OCI-LY7 (cell line): ENCODE data around the gene TPSD1. TPM values are rescaled to one million over a fixed set of nuclear protein-coding genes. Genes with fewer than 3 reads are reported as not detected.
"Not testable (repeated sequence)": the region's sequence is repeated elsewhere in the genome, so short reads cannot be mapped to it uniquely, and the experiment has no call there.

ENCODE experiments used
- BruUV-seq: library from RNA; stranded (reverse); fragments of 400-500 nt; replicated peaks from 2 replicates; lab custom pipeline; 2021; lab: Mats Ljungman, UMichigan
- CTCF ChIA-PET: fragments of 300-600 bp; sonication (Branson Sonifier 250); formaldehyde crosslinking; loops from one replicate; lab custom pipeline; 2022; ENCODE audit warnings: antibody characterized with exemption; ENCODE audit not compliant: unreplicated experiment; lab: Charles Lee
- POLR2A ChIA-PET: fragments of 300-600 bp; sonication (Branson Sonifier 250); formaldehyde crosslinking; loops from one replicate; lab custom pipeline; 2022; ENCODE audit warnings: antibody characterized with exemption; lab: Charles Lee
- DNase-seq: peaks from one replicate; pipeline ENCODE4 v3.0.0-alpha.2; 2015; ENCODE audit warnings: low spot score
- H2AFZ ChIP-seq: fragments of 200-600 bp; sonication (generic), shearing (Covaris generic); 2 replicates; pipeline ENCODE4 v1.6.1; 2014; ENCODE audit warnings: mild to moderate bottlenecking, antibody characterized with exemption, low read length, moderate library complexity
- H3K27ac ChIP-seq: fragments of 200-600 bp; sonication (generic); 2 replicates; pipeline ENCODE4 v1.5.1; 2014; ENCODE audit warnings: mixed run types, low read depth, mild to moderate bottlenecking, moderate library complexity, low read length, inconsistent platforms; ENCODE audit not compliant: poor library complexity, severe bottlenecking
- H3K36me3 ChIP-seq: fragments of 200-600 bp; sonication (generic); 2 replicates; pipeline ENCODE4 v1.6.1; 2014; ENCODE audit warnings: mild to moderate bottlenecking, antibody characterized with exemption, low read length, moderate library complexity, mixed read lengths; ENCODE audit not compliant: insufficient read depth
- H3K4me1 ChIP-seq: fragments of 200-600 bp; sonication (generic); 2 replicates; pipeline ENCODE4 v1.5.1; 2014; ENCODE audit warnings: mild to moderate bottlenecking, low read length; ENCODE audit not compliant: insufficient read depth, poor library complexity, severe bottlenecking
- H3K4me2 ChIP-seq: fragments of 200-600 bp; sonication (generic); 2 replicates; pipeline ENCODE4 v1.6.1; 2014; ENCODE audit warnings: mild to moderate bottlenecking, low read length
- H3K4me3 ChIP-seq: fragments of 200-600 bp; sonication (generic); 2 replicates; pipeline ENCODE4 v1.5.1; 2014; ENCODE audit warnings: mild to moderate bottlenecking, low read depth, low read length; ENCODE audit not compliant: poor library complexity, severe bottlenecking
- H3K79me2 ChIP-seq: fragments of 200-600 bp; sonication (generic); 2 replicates; pipeline ENCODE4 v1.6.1; 2016; ENCODE audit warnings: low read depth, mild to moderate bottlenecking, low read length, moderate library complexity, mixed read lengths; ENCODE audit not compliant: insufficient read depth
- H3K9me2 ChIP-seq: fragments of 200-600 bp; sonication (generic); 2 replicates; pipeline ENCODE4 v1.6.1; 2016; ENCODE audit warnings: mild to moderate bottlenecking, low read length, mixed read lengths; ENCODE audit not compliant: insufficient read depth
- H3K9me3 ChIP-seq: fragments of 200-600 bp; sonication (generic); 2 replicates; pipeline ENCODE4 v1.6.1; 2014; ENCODE audit warnings: mild to moderate bottlenecking, mixed run types, low read length, mixed read lengths
- H4K20me1 ChIP-seq: fragments of 200-600 bp; sonication (generic); 2 replicates; pipeline ENCODE4 v1.6.1; 2014; ENCODE audit warnings: mild to moderate bottlenecking, antibody characterized with exemption, low read length, moderate library complexity, mixed read lengths; ENCODE audit not compliant: insufficient read depth
- CTCF ChIP-seq: fragments of 200-600 bp; sonication (generic); conservative IDR thresholded peaks from 2 replicates; pipeline ENCODE4 v1.5.1; 2014; ENCODE audit warnings: mild to moderate bottlenecking, antibody characterized with exemption, low read length, moderate library complexity, mixed read lengths
- EZH2phosphoT487 ChIP-seq: fragments of 200-600 bp; sonication (generic); IDR thresholded peaks from 2 replicates; pipeline ENCODE4 v1.6.1; 2018; ENCODE audit warnings: low read depth, borderline replicate concordance, mild to moderate bottlenecking, mixed run types, antibody characterized with exemption, low read length, moderate library complexity, mixed read lengths
- intact Hi-C: fragments of 100-400 bp; cut with micrococcal nuclease; formaldehyde crosslinking; loops from one replicate; pipeline ENCODE4 v1.10.0; 2022; ENCODE audit not compliant: unreplicated experiment
- total RNA-seq, 2 experiments: library from RNA; depleted of rRNA in 1 of 2; stranded (reverse); fragments of >200 nt in 1 of 2; shearing (Covaris generic) in 1 of 2; gene quantifications; 2 replicates each; pipeline ENCODE4 v1.2.3, GENCODE V29; 2014 to 2022

TPSD1 gene
- total RNA-seq, 2 experiments from 2014 or later: not detected

GRCh38 chr16:1232049-1232748 lies 23.7 kb upstream of the TPSD1 start:
- CTCF ChIA-PET, H3K4me1 ChIP-seq, H3K4me2 ChIP-seq, H4K20me1 ChIP-seq, POLR2A ChIA-PET, H2AFZ ChIP-seq, H3K9me2 ChIP-seq, H3K79me2 ChIP-seq, intact Hi-C loops, H3K4me3 ChIP-seq, H3K27ac ChIP-seq, H3K36me3 ChIP-seq, DNase-seq, BruUV-seq, H3K9me3 ChIP-seq: not testable (repeated sequence)

GRCh38 chr16:1236659-1237058 lies 19.2 kb upstream of the TPSD1 start:
- BruUV-seq, POLR2A ChIA-PET: not testable (repeated sequence)

GRCh38 chr16:1237990-1238389 lies 17.9 kb upstream of the TPSD1 start:
- Histone ChIP-seq H3K9me3 (no peaks in the 10 kb centered on the region), H3K4me2 (no peak overlapping the region), H3K9me2 (no peaks in the 10 kb centered on the region), H2AFZ (no peak overlapping the region), H3K27ac (no peak overlapping the region), H3K4me1 (no peaks in the 10 kb centered on the region), H4K20me1 (no peaks in the 10 kb centered on the region), H3K79me2 (no peaks in the 10 kb centered on the region), H3K4me3 (no peak overlapping the region), H3K36me3 (no peaks in the 10 kb centered on the region)
- intact Hi-C loops: no loop called here
- CTCF ChIA-PET: no interaction called here
- POLR2A ChIA-PET: no interaction called here
- DNase-seq: no peak
- no peak for TF ChIP-seq CTCF
- no peak for TF ChIP-seq EZH2phosphoT487
- BruUV-seq: no TSS peak

More at GRCh38 chr16:1236659-1237058, 19.2 kb upstream of the TPSD1 start:
- H3K4me3 ChIP-seq, H2AFZ ChIP-seq, DNase-seq, H3K27ac ChIP-seq, H3K9me3 ChIP-seq, H3K4me1 ChIP-seq, H3K79me2 ChIP-seq, H3K36me3 ChIP-seq, intact Hi-C loops, H3K9me2 ChIP-seq, H4K20me1 ChIP-seq, CTCF ChIA-PET, H3K4me2 ChIP-seq: not testable (repeated sequence)

GRCh38 chr16:1238909-1239308 lies 17.0 kb upstream of the TPSD1 start:
- H3K4me3 ChIP-seq, H3K9me2 ChIP-seq, H3K27ac ChIP-seq, POLR2A ChIA-PET, DNase-seq, H3K36me3 ChIP-seq, BruUV-seq, H3K79me2 ChIP-seq, H3K4me2 ChIP-seq, H2AFZ ChIP-seq, H3K9me3 ChIP-seq, CTCF ChIA-PET, H3K4me1 ChIP-seq, intact Hi-C loops, H4K20me1 ChIP-seq: not testable (repeated sequence)

GRCh38 chr16:1239575-1239974 lies 16.3 kb upstream of the TPSD1 start:
- POLR2A ChIA-PET, BruUV-seq: not testable (repeated sequence)

GRCh38 chr16:1240436-1240835 lies 15.4 kb upstream of the TPSD1 start, which contains the start of gene TPSAB1:
Gene TPSAB1, plus strand, starts transcription at chr16:1240705. Its CDS starts 234 bp downstream, at chr16:1240939.
- H3K4me1 ChIP-seq, H3K4me3 ChIP-seq, intact Hi-C loops, H2AFZ ChIP-seq, H3K4me2 ChIP-seq, H3K27ac ChIP-seq, DNase-seq, CTCF ChIA-PET, H4K20me1 ChIP-seq, H3K79me2 ChIP-seq, POLR2A ChIA-PET, BruUV-seq, H3K36me3 ChIP-seq, H3K9me3 ChIP-seq, H3K9me2 ChIP-seq: not testable (repeated sequence)

More at GRCh38 chr16:1239575-1239974, 16.3 kb upstream of the TPSD1 start:
- H3K79me2 ChIP-seq, H3K9me3 ChIP-seq, H3K4me1 ChIP-seq, H4K20me1 ChIP-seq, H3K36me3 ChIP-seq, DNase-seq, H3K4me3 ChIP-seq, H3K9me2 ChIP-seq, intact Hi-C loops, H3K27ac ChIP-seq, CTCF ChIA-PET, H2AFZ ChIP-seq, H3K4me2 ChIP-seq: not testable (repeated sequence)
